B cell (primary cell): ENCODE measurements around the gene TNFRSF1A. TPM values are rescaled to one million over a fixed set of nuclear protein-coding genes. Genes with fewer than 3 reads are reported as not detected.
A peak's percentile ranks its signal among the peaks of the same experiment; 100 is the strongest.

ENCODE experiments used
- ATAC-seq: fragments of 200-7000 bp; cut with Tn5 transposase; one replicate; pipeline ENCODE4 v1.10.0; 2021; ENCODE audit warnings: low read depth, mild to moderate bottlenecking, moderate number of reproducible peaks, moderate library complexity
- CTCF ChIA-PET: fragments of 350-600 bp; sonication (Branson Sonifier 250); formaldehyde crosslinking; loops from one replicate; lab custom pipeline; 2021; ENCODE audit warnings: antibody characterized with exemption, inconsistent platforms; lab: Charles Lee
- POLR2A ChIA-PET: fragments of 350-600 bp; sonication (Branson Sonifier 250); formaldehyde crosslinking; loops from one replicate; lab custom pipeline; 2021; ENCODE audit warnings: antibody characterized with exemption; lab: Charles Lee
- DNase-seq: peaks from one replicate; pipeline ENCODE4 v3.0.0; 2013
- H2AFZ ChIP-seq: 2 replicates; pipeline ENCODE4 v1.6.1; 2012; ENCODE audit warnings: mild to moderate bottlenecking, low read depth, low read length; ENCODE audit not compliant: insufficient read depth, poor library complexity, severe bottlenecking
- H3K27ac ChIP-seq, 2 donors: 1 replicate in 1 of 2; 2 replicates in 1 of 2; pipeline ENCODE4 v1.5.1; 2012 to 2013; ENCODE audit warnings: low read length in 2 of 2, mild to moderate bottlenecking in 2 of 2, moderate library complexity in 1 of 2
- H3K27me3 ChIP-seq, 4 experiments: fragments of 200-600 bp in 1 of 4; sonication (generic) in 1 of 4; replicated peaks in 1 of 4; 1 replicate in 2 of 4; 2 replicates in 2 of 4; pipeline versions ENCODE4 v1.6.1 to v1.7.0; 2013 to 2016; ENCODE audit warnings: low read length in 3 of 4, mild to moderate bottlenecking in 2 of 4, mixed read lengths in 1 of 4, moderate library complexity in 1 of 4; ENCODE audit not compliant: insufficient read depth in 4 of 4, control insufficient read depth in 3 of 4; ENCODE audit errors: control extremely low read depth in 1 of 4
- H3K36me3 ChIP-seq, 2 experiments: replicated peaks in 1 of 2; 1 replicate in 1 of 2; 2 replicates in 1 of 2; pipeline versions ENCODE4 v1.6.1 to v1.7.1; 2013; ENCODE audit warnings: low read length in 1 of 2; ENCODE audit not compliant: insufficient read depth in 2 of 2, control insufficient read depth in 1 of 2; ENCODE audit errors: control extremely low read depth in 1 of 2, extremely low read depth in 1 of 2
- H3K4me1 ChIP-seq, 2 donors: fragments of 200-600 bp in 1 of 2; sonication (generic) in 1 of 2; 1 replicate in 1 of 2; 2 replicates in 1 of 2; pipeline versions ENCODE4 v1.5.1 to v1.6.1; 2013 to 2017; ENCODE audit warnings: low read length in 2 of 2; ENCODE audit not compliant: control insufficient read depth in 2 of 2, insufficient read depth in 2 of 2
- H3K4me2 ChIP-seq: replicated peaks from 2 replicates; pipeline ENCODE3; 2012; ENCODE audit warnings: mild to moderate bottlenecking, low read depth, low read length; ENCODE audit not compliant: poor library complexity, severe bottlenecking
- H3K4me3 ChIP-seq, 5 experiments: fragments of 200-600 bp in 1 of 5; sonication (generic) in 1 of 5; 1 replicate in 3 of 5; 2 replicates in 2 of 5; pipeline versions ENCODE4 v1.5.1 to v1.7.0; 2011 to 2016; ENCODE audit warnings: low read length in 4 of 5, mild to moderate bottlenecking in 4 of 5, low read depth in 2 of 5, control low read depth in 1 of 5, moderate library complexity in 1 of 5; ENCODE audit not compliant: insufficient read depth in 1 of 5; ENCODE audit errors: control extremely low read depth in 1 of 5, extremely low read depth in 1 of 5
- H3K79me2 ChIP-seq: fragments of 200-600 bp; sonication (generic); one replicate; pipeline ENCODE4 v1.6.0; 2016; ENCODE audit warnings: low read length; ENCODE audit not compliant: control insufficient read depth, insufficient read depth
- H3K9ac ChIP-seq: fragments of 200-600 bp; sonication (generic); 2 replicates; pipeline ENCODE4 v1.6.1; 2017; ENCODE audit warnings: mild to moderate bottlenecking, low read length, moderate library complexity
- H3K9me3 ChIP-seq, 3 donors: one replicate each; pipeline versions ENCODE4 v1.6.1 to v1.7.1; 2013; ENCODE audit warnings: low read length in 2 of 3; ENCODE audit not compliant: control insufficient read depth in 2 of 3, insufficient read depth in 1 of 3; ENCODE audit errors: control extremely low read depth in 1 of 3
- H4K20me1 ChIP-seq: 2 replicates; pipeline ENCODE4 v1.6.0; 2012; ENCODE audit warnings: mild to moderate bottlenecking, low read length; ENCODE audit not compliant: insufficient read depth, control insufficient read depth, poor library complexity, severe bottlenecking
- H3K27ac Mint-ChIP-seq: one replicate; pipeline ENCODE4 v1.8.0; 2021; ENCODE audit warnings: mixed read lengths
- H3K27me3 Mint-ChIP-seq: one replicate; pipeline ENCODE4 v1.8.0; 2021; ENCODE audit warnings: mixed read lengths
- H3K4me1 Mint-ChIP-seq: one replicate; pipeline ENCODE4 v1.8.0; 2021; ENCODE audit warnings: mixed read lengths
- H3K4me3 Mint-ChIP-seq: one replicate; pipeline ENCODE4 v1.8.0; 2021; ENCODE audit warnings: mixed read lengths
- H3K9me3 Mint-ChIP-seq: one replicate; pipeline ENCODE4 v1.8.0; 2022; ENCODE audit warnings: mixed read lengths; ENCODE audit not compliant: insufficient read depth
- CTCF ChIP-seq: fragments of 200-600 bp; IDR thresholded peaks from one replicate; pipeline ENCODE4 v1.8.0; 2022; ENCODE audit warnings: antibody characterized with exemption, mild to moderate bottlenecking
- EZH2 ChIP-seq: IDR thresholded peaks from 2 replicates; pipeline ENCODE4 v1.6.1; 2012; ENCODE audit warnings: borderline replicate concordance, low read depth, mild to moderate bottlenecking, moderate library complexity, low read length; ENCODE audit not compliant: insufficient read depth, poor library complexity, severe bottlenecking
- WGBS: methylation state at CpG from one replicate; pipeline ENCODE4 v1.1.5; 2013; ENCODE audit warnings: missing lambda C conversion rate; ENCODE audit not compliant: insufficient coverage; 5-methylcytosine and 5-hydroxymethylcytosine counted together
- intact Hi-C: fragments of 100-400 bp; cut with micrococcal nuclease; formaldehyde crosslinking; loops from one replicate; pipeline ENCODE4 v1.10.0; 2022
- polyA plus RNA-seq: library from polyadenylated mRNA; depleted of rRNA; stranded (reverse); fragments of >200 nt; gene quantifications from 2 replicates; pipeline ENCODE4 v1.2.3, GENCODE V29; 2012
- total RNA-seq, 2 donors: library from RNA; stranded (reverse); fragments of 120-200 nt in 1 of 2; gene quantifications; 1 replicate in 1 of 2; 2 replicates in 1 of 2; pipeline versions ENCODE4 v1.2.3 to v1.2.4, GENCODE V29; 2013 to 2022

The TNFRSF1A gene
- total and polyA plus RNA-seq, 2 donors (not counting 1 experiment from before 2014, with no cell fraction given): 0.59 to 1.6 TPM

- ATAC-seq (no peak), DNase-seq (no peak)
- no peak overlapping the region for H2AFZ ChIP-seq
- Mint-ChIP-seq H3K4me1 (peaks cover 6% of the 10 kb centered on the region), H3K27me3 (peaks cover 58% of the 10 kb centered on the region), H3K9me3 (no peaks in the 10 kb centered on the region), H3K4me3 (no peak overlapping the region), H3K27ac (no peak overlapping the region)
- no peak overlapping the region for H3K4me3 ChIP-seq
- H3K4me1 ChIP-seq: peaks cover 10 to 17% of the 10 kb centered on the region in 2 donors
- H3K27me3 ChIP-seq: peaks cover 0 to 47% (median 19%) of the 10 kb centered on the region in 4 experiments
- TF ChIP-seq CTCF (no peak), EZH2 (no peak)
- intact Hi-C loops: no loop called here
- no peak overlapping the region for H3K27ac ChIP-seq
- no peaks in the 10 kb centered on the region for H3K36me3 ChIP-seq
- H3K9me3 ChIP-seq: peaks cover 0 to 12% (median 0%) of the 10 kb centered on the region in 3 donors
- no peak overlapping the region for H3K9ac ChIP-seq
- no peak overlapping the region for H3K4me2 ChIP-seq
- ChIA-PET POLR2A (no interaction called here), CTCF (no interaction called here)
- no peaks in the 10 kb centered on the region for H4K20me1 ChIP-seq
- 89% methylated on average over 10 of the region's 11 CpGs for WGBS
- no peaks in the 10 kb centered on the region for H3K79me2 ChIP-seq
These were observed 44.2 kb upstream of the TNFRSF1A start for GRCh38 chr12:6386038-6386437.

- H3K27me3 ChIP-seq: peaks cover 0 to 48% (median 20%) of the 10 kb centered on the region in 4 experiments
- peaks cover 10 to 17% of the 10 kb centered on the region in 2 donors for H3K4me1 ChIP-seq
- no peak overlapping the region for H3K27ac ChIP-seq
- H3K27me3 Mint-ChIP-seq: peaks cover 66% of the 10 kb centered on the region
- no peaks in the 10 kb centered on the region for H3K36me3 ChIP-seq
- TF ChIP-seq EZH2 (no peak), CTCF (no peak)
- peaks cover 0 to 12% (median 0%) of the 10 kb centered on the region in 3 donors for H3K9me3 ChIP-seq
- peak overlapping the region; percentile 47 for H3K4me3 Mint-ChIP-seq
- CTCF ChIA-PET: no interaction called here
- no peaks in the 10 kb centered on the region for H4K20me1 ChIP-seq
- DNase-seq (no peak), ATAC-seq (no peak)
- POLR2A ChIA-PET: no interaction called here
- no peak overlapping the region for H3K27ac Mint-ChIP-seq
- peak overlapping the region in 1 of 5 experiments; percentile 42 for H3K4me3 ChIP-seq
- H3K9me3 Mint-ChIP-seq: no peaks in the 10 kb centered on the region
- peak overlapping the region; percentile 65 for H2AFZ ChIP-seq
- peaks cover 6% of the 10 kb centered on the region for H3K4me1 Mint-ChIP-seq
- 82% methylated on average over 32 of the region's 36 CpGs for WGBS
- H3K79me2 ChIP-seq: no peaks in the 10 kb centered on the region
- H3K4me2 ChIP-seq: peak overlapping the region; percentile 83
- H3K9ac ChIP-seq: no peak overlapping the region
- intact Hi-C loops: no loop called here
These were observed 42.9 kb upstream of the TNFRSF1A start for GRCh38 chr12:6384499-6385436.
